PC-9 (cell line): Measurements from ENCODE around the gene CPB2. TPM values are rescaled to one million over a fixed set of nuclear protein-coding genes. Genes with fewer than 3 reads are reported as not detected.

Experiments
- BruUV-seq: library from RNA; stranded (reverse); fragments of 400-500 nt; replicated peaks from 2 replicates; lab custom pipeline; 2021; lab: Mats Ljungman, UMichigan
- CTCF ChIA-PET: fragments of 300-600 bp; sonication (Branson Sonifier 250); formaldehyde crosslinking; loops from one replicate; lab custom pipeline; 2022; ENCODE audit warnings: antibody characterized with exemption; lab: Charles Lee
- POLR2A ChIA-PET: fragments of 300-600 bp; sonication (Branson Sonifier 250); formaldehyde crosslinking; loops from one replicate; lab custom pipeline; 2022; ENCODE audit warnings: antibody characterized with exemption; ENCODE audit not compliant: unreplicated experiment; lab: Charles Lee
- DNase-seq, 2 experiments: peaks; one replicate each; pipeline versions ENCODE4 v3.0.0 to v3.0.0-alpha.2; 2015 to 2022; ENCODE audit warnings: mixed read lengths in 1 of 2
- H2AFZ ChIP-seq: fragments of 200-600 bp; sonication (generic); 2 replicates; pipeline ENCODE4 v1.8.1; 2017; ENCODE audit warnings: antibody characterized with exemption
- H3F3A ChIP-seq: fragments of 200-600 bp; sonication (generic); 2 replicates; pipeline ENCODE4 v1.8.1; 2017; ENCODE audit warnings: antibody characterized with exemption, mild to moderate bottlenecking, low read depth; ENCODE audit not compliant: insufficient read depth
- H3K27ac ChIP-seq: fragments of 200-600 bp; sonication (generic); 2 replicates; pipeline ENCODE4 v1.6.1; 2016; ENCODE audit warnings: mixed run types
- H3K27me3 ChIP-seq: fragments of 200-600 bp; sonication (generic); 2 replicates; pipeline ENCODE4 v1.6.1; 2016; ENCODE audit warnings: low read depth, mixed run types; ENCODE audit not compliant: insufficient read depth
- H3K36me3 ChIP-seq: fragments of 200-600 bp; sonication (generic); 2 replicates; pipeline ENCODE4 v1.6.1; 2016; ENCODE audit warnings: low read depth, mixed run types
- H3K4me1 ChIP-seq: fragments of 200-600 bp; sonication (generic); replicated peaks from 2 replicates; pipeline ENCODE4 v1.6.1; 2016; ENCODE audit warnings: mixed run types; ENCODE audit not compliant: insufficient read depth
- H3K4me2 ChIP-seq: fragments of 200-600 bp; sonication (generic); 2 replicates; pipeline ENCODE4 v1.6.1; 2017; ENCODE audit warnings: mixed run types
- H3K4me3 ChIP-seq: fragments of 200-600 bp; sonication (generic); 2 replicates; pipeline ENCODE4 v1.6.1; 2016; ENCODE audit warnings: mixed run types
- H3K79me2 ChIP-seq: fragments of 200-600 bp; sonication (generic); 2 replicates; pipeline ENCODE4 v1.6.1; 2017; ENCODE audit warnings: low read depth, mixed run types
- H3K9me2 ChIP-seq: fragments of 200-600 bp; sonication (generic); 2 replicates; pipeline ENCODE4 v1.8.1; 2017; ENCODE audit warnings: mild to moderate bottlenecking; ENCODE audit not compliant: insufficient read depth
- H3K9me3 ChIP-seq: fragments of 200-600 bp; sonication (generic); 2 replicates; pipeline ENCODE4 v1.8.1; 2016; ENCODE audit warnings: low read depth; ENCODE audit not compliant: insufficient read depth
- H4K20me1 ChIP-seq: fragments of 200-600 bp; sonication (generic); 2 replicates; pipeline ENCODE4 v1.8.1; 2017; ENCODE audit not compliant: insufficient read depth
- EZH2 ChIP-seq: fragments of 200-600 bp; sonication (generic); IDR thresholded peaks from 2 replicates; pipeline ENCODE4 v1.8.0; 2017; ENCODE audit warnings: antibody characterized with exemption, low read depth
- intact Hi-C: fragments of 100-400 bp; cut with micrococcal nuclease; formaldehyde crosslinking; loops from one replicate; pipeline ENCODE4 v1.10.0; 2022; ENCODE audit not compliant: unreplicated experiment
- total RNA-seq: library from RNA; stranded (reverse); gene quantifications from 2 replicates; pipeline ENCODE4 v1.2.3, GENCODE V29; 2021
- TF ChIP-seq, protein P1 (sequence below): fragments of 200-600 bp; sonication (generic); conservative IDR thresholded peaks from 2 replicates; pipeline ENCODE4 v1.6.1; 2017; ENCODE audit warnings: mixed run types, antibody characterized with exemption, mild to moderate bottlenecking, moderate library complexity

The CPB2 gene
- total RNA-seq, 1 experiment from 2014 or later, result not detected

DNA sequence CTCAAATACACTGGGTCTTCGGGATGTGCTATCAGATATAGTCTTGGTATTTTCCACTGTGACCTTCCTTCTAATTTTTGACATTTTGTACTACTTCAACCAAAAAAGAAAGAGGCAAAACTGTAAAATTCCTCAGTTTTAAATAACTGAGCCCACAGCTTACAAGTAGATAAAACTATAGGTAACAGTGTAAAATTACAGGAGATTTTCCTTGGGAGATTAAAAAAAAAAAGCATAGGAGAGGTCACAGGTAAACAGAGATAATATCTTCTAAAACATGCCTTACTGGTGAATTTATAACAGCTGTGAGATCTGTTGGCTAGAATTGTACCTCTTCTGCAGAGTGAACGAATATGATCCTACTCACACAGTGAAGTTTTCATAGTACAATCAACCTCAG lies 59.4 kb downstream of the CPB2 start:
- no peak overlapping the region for H2AFZ ChIP-seq
- TF ChIP-seq EZH2, result no peak
- TF ChIP-seq, protein P1, sequence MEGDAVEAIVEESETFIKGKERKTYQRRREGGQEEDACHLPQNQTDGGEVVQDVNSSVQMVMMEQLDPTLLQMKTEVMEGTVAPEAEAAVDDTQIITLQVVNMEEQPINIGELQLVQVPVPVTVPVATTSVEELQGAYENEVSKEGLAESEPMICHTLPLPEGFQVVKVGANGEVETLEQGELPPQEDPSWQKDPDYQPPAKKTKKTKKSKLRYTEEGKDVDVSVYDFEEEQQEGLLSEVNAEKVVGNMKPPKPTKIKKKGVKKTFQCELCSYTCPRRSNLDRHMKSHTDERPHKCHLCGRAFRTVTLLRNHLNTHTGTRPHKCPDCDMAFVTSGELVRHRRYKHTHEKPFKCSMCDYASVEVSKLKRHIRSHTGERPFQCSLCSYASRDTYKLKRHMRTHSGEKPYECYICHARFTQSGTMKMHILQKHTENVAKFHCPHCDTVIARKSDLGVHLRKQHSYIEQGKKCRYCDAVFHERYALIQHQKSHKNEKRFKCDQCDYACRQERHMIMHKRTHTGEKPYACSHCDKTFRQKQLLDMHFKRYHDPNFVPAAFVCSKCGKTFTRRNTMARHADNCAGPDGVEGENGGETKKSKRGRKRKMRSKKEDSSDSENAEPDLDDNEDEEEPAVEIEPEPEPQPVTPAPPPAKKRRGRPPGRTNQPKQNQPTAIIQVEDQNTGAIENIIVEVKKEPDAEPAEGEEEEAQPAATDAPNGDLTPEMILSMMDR, result no peak
- H3K4me1 ChIP-seq, result peaks cover 6% of the 10 kb centered on the region; the same call in 1 of the 2 replicates
- H3K9me2 ChIP-seq, result no peaks in the 10 kb centered on the region
- H3K4me2 ChIP-seq, result no peak overlapping the region
- H3K36me3 ChIP-seq, result peaks cover 12% of the 10 kb centered on the region; the same call in 1 of the 2 replicates
- DNase-seq, result no peak
- H3K4me3 ChIP-seq, result no peak overlapping the region
- POLR2A ChIA-PET, result no interaction called here
- CTCF ChIA-PET, result no interaction called here
- H3F3A ChIP-seq, result peaks cover 7% of the 10 kb centered on the region; the same call in 1 of the 2 replicates
- H3K9me3 ChIP-seq, result no peaks in the 10 kb centered on the region
- H3K27ac ChIP-seq, result no peak overlapping the region
- intact Hi-C loops, result no loop called here
- no peaks in the 10 kb centered on the region for H3K27me3 ChIP-seq
- peaks cover 66% of the 10 kb centered on the region for H3K79me2 ChIP-seq
- H4K20me1 ChIP-seq, result peaks cover 43% of the 10 kb centered on the region
- no TSS peak for BruUV-seq

DNA sequence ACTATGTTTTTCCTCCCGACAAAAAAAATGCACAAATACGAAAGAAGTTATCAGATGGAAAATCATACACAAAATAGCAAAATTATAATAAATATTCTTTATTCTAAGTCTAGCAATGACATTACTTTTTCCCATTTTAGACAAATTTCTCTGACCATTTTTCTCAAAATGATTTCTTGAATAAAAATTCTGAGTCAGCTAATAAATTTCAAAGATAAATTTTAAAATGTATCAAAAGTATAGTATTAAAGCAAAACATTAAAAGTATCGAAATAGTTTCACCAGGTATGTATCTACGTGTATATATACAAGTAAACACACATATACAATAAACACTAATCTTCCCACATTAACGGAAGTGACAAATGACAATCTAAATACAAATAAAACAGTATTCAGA lies 61.2 kb downstream of the CPB2 start:
- Histone ChIP-seq H3K4me1 (no peaks in the 10 kb centered on the region), H2AFZ (no peak overlapping the region), H3K36me3 (peaks cover 16% of the 10 kb centered on the region; the same call in 1 of the 2 replicates), H3K9me3 (no peaks in the 10 kb centered on the region), H3K4me3 (no peak overlapping the region), H3K27ac (no peak overlapping the region), H3K9me2 (no peaks in the 10 kb centered on the region), H3K27me3 (no peaks in the 10 kb centered on the region), H3K4me2 (no peak overlapping the region), H3K79me2 (peaks cover 48% of the 10 kb centered on the region), H3F3A (peaks cover 7% of the 10 kb centered on the region; the same call in 1 of the 2 replicates), H4K20me1 (peaks cover 40% of the 10 kb centered on the region)
- no peak for DNase-seq
- POLR2A ChIA-PET, result interaction anchor here (0.6 kb wide), 1 partner anchor 201 kb away, joined by 4 read pairs; no protein-coding TSS in a partner anchor
- CTCF ChIA-PET, result no interaction called here
- no TSS peak for BruUV-seq
- TF ChIP-seq EZH2, result no peak
- TF ChIP-seq, protein P1, result no peak
- intact Hi-C loops, result no loop called here

DNA sequence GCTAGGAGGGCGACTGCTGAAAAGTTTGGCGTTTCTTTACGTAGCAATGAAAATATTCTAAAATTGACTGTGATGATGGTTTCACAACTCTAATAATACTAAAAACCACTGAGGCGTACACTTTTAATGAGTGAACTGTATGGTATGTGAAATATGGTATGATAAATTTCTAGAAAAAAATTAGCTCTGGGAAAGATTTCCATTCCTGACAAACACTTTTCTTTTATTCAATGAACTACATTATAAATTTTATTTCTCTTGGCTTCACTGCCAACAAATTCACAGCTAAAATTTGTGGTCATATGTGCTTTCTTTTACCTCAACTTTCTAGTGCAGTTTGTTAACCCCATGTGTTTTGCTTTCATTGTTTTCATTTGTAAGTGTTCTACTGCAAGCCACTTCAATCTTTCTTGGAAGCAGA lies 63.4 kb downstream of the CPB2 start:
- no peak for DNase-seq
- H3K4me3 ChIP-seq, result no peak overlapping the region
- peaks cover 22% of the 10 kb centered on the region for H3K36me3 ChIP-seq
- peaks cover 7% of the 10 kb centered on the region for H3F3A ChIP-seq
- ChIA-PET CTCF (no interaction called here), POLR2A (no interaction called here)
- no TSS peak for BruUV-seq
- no peaks in the 10 kb centered on the region for H3K9me3 ChIP-seq
- peaks cover 35% of the 10 kb centered on the region for H3K79me2 ChIP-seq
- H2AFZ ChIP-seq, result no peak overlapping the region
- intact Hi-C loops, result no loop called here
- no peaks in the 10 kb centered on the region for H3K27me3 ChIP-seq
- no peak for TF ChIP-seq EZH2
- TF ChIP-seq, protein P1, result no peak
- H3K4me2 ChIP-seq, result no peak overlapping the region
- peaks cover 28% of the 10 kb centered on the region for H4K20me1 ChIP-seq
- no peaks in the 10 kb centered on the region for H3K4me1 ChIP-seq
- H3K27ac ChIP-seq, result no peak overlapping the region
- no peaks in the 10 kb centered on the region for H3K9me2 ChIP-seq
